T-helper 1 cell treated with Interleukin-12 subunit alpha and Interleukin-12 subunit beta and Interleukin-4 antibody, amounts not matched to agents 30 μg/mL and 1 μg/mL, for 36 hours (primary cell): Measurements from ENCODE around the gene CTCF.

Experiments used
- H3K27ac Mint-ChIP-seq: one replicate; pipeline ENCODE4 v1.8.0; 2021; ENCODE audit warnings: mild to moderate bottlenecking, mixed read lengths
- H3K27me3 Mint-ChIP-seq: one replicate; pipeline ENCODE4 v1.8.0; 2021; ENCODE audit warnings: low read depth, mixed read lengths
- H3K36me3 Mint-ChIP-seq: one replicate; pipeline ENCODE4 v1.8.0; 2021; ENCODE audit warnings: low read depth, mixed read lengths
- H3K4me1 Mint-ChIP-seq: one replicate; pipeline ENCODE4 v1.8.0; 2021; ENCODE audit warnings: low read depth, mixed read lengths
- H3K4me3 Mint-ChIP-seq: one replicate; pipeline ENCODE4 v1.8.0; 2021; ENCODE audit warnings: mild to moderate bottlenecking, moderate library complexity, mixed read lengths
- H3K9me3 Mint-ChIP-seq: one replicate; pipeline ENCODE4 v1.8.0; 2021; ENCODE audit warnings: mixed read lengths

CTCF gene

GRCh38 chr16:67641779-67642708 lies 79.7 kb downstream of the CTCF start:
- Mint-ChIP-seq H3K27ac (peak overlapping the region; percentile 20), H3K9me3 (no peaks in the 10 kb centered on the region), H3K27me3 (no peaks in the 10 kb centered on the region), H3K36me3 (peaks cover 15% of the 10 kb centered on the region), H3K4me1 (peaks cover 9% of the 10 kb centered on the region), H3K4me3 (no peak overlapping the region)

- H3K4me3 Mint-ChIP-seq, result peak overlapping the region; percentile 42
- H3K4me1 Mint-ChIP-seq, result peaks cover 9% of the 10 kb centered on the region
- H3K27ac Mint-ChIP-seq, result peak overlapping the region; percentile 74
- H3K27me3 Mint-ChIP-seq, result no peaks in the 10 kb centered on the region
- peaks cover 8% of the 10 kb centered on the region for H3K36me3 Mint-ChIP-seq
- H3K9me3 Mint-ChIP-seq, result no peaks in the 10 kb centered on the region
Measured at GRCh38 chr16:67644038-67644437, 81.7 kb downstream of the CTCF start.

GRCh38 chr16:67645397-67646121 lies 83.2 kb downstream of the CTCF start:
- Mint-ChIP-seq H3K9me3 (no peaks in the 10 kb centered on the region), H3K36me3 (peaks cover 10% of the 10 kb centered on the region), H3K27me3 (no peaks in the 10 kb centered on the region), H3K27ac (peak overlapping the region; percentile 98), H3K4me3 (peak overlapping the region; percentile 93), H3K4me1 (peaks cover 11% of the 10 kb centered on the region)

GRCh38 chr16:67647111-67647651 lies 84.9 kb downstream of the CTCF start:
- Mint-ChIP-seq H3K27me3 (no peaks in the 10 kb centered on the region), H3K27ac (no peak overlapping the region), H3K4me3 (peak overlapping the region; percentile 74), H3K4me1 (peaks cover 14% of the 10 kb centered on the region), H3K9me3 (no peaks in the 10 kb centered on the region), H3K36me3 (peaks cover 22% of the 10 kb centered on the region)

- Mint-ChIP-seq H3K9me3 (no peaks in the 10 kb centered on the region), H3K27ac (no peak overlapping the region), H3K4me1 (peaks cover 14% of the 10 kb centered on the region), H3K4me3 (no peak overlapping the region), H3K36me3 (peaks cover 22% of the 10 kb centered on the region), H3K27me3 (no peaks in the 10 kb centered on the region)
Measured at GRCh38 chr16:67647681-67648080, 85.4 kb downstream of the CTCF start.

- Mint-ChIP-seq H3K36me3 (peaks cover 22% of the 10 kb centered on the region), H3K27ac (no peak overlapping the region), H3K9me3 (no peaks in the 10 kb centered on the region), H3K27me3 (no peaks in the 10 kb centered on the region), H3K4me3 (no peak overlapping the region), H3K4me1 (peaks cover 14% of the 10 kb centered on the region)
Measured at GRCh38 chr16:67648088-67648763, 85.9 kb downstream of the CTCF start.

- Mint-ChIP-seq H3K27me3 (no peaks in the 10 kb centered on the region), H3K4me1 (peaks cover 14% of the 10 kb centered on the region), H3K36me3 (peaks cover 25% of the 10 kb centered on the region), H3K9me3 (no peaks in the 10 kb centered on the region), H3K4me3 (no peak overlapping the region), H3K27ac (no peak overlapping the region)
Measured at GRCh38 chr16:67648764-67649407, 86.6 kb downstream of the CTCF start.

- H3K27me3 Mint-ChIP-seq, result no peaks in the 10 kb centered on the region
- no peaks in the 10 kb centered on the region for H3K9me3 Mint-ChIP-seq
- H3K4me3 Mint-ChIP-seq, result no peak overlapping the region
- peaks cover 12% of the 10 kb centered on the region for H3K4me1 Mint-ChIP-seq
- peaks cover 25% of the 10 kb centered on the region for H3K36me3 Mint-ChIP-seq
- no peak overlapping the region for H3K27ac Mint-ChIP-seq
Measured at GRCh38 chr16:67649494-67649931, 87.2 kb downstream of the CTCF start.

GRCh38 chr16:67650023-67650422 lies 87.7 kb downstream of the CTCF start:
- H3K27me3 Mint-ChIP-seq, result no peaks in the 10 kb centered on the region
- H3K9me3 Mint-ChIP-seq, result no peaks in the 10 kb centered on the region
- H3K27ac Mint-ChIP-seq, result peak overlapping the region; percentile 10
- peak overlapping the region; percentile 2 for H3K4me3 Mint-ChIP-seq
- H3K4me1 Mint-ChIP-seq, result peaks cover 11% of the 10 kb centered on the region
- peaks cover 25% of the 10 kb centered on the region for H3K36me3 Mint-ChIP-seq

GRCh38 chr16:67651039-67651438 lies 88.7 kb downstream of the CTCF start:
- Mint-ChIP-seq H3K27ac (no peak overlapping the region), H3K9me3 (no peaks in the 10 kb centered on the region), H3K36me3 (peaks cover 30% of the 10 kb centered on the region), H3K4me1 (peaks cover 10% of the 10 kb centered on the region), H3K4me3 (no peak overlapping the region), H3K27me3 (no peaks in the 10 kb centered on the region)

GRCh38 chr16:67651847-67652246 lies 89.5 kb downstream of the CTCF start:
- Mint-ChIP-seq H3K4me1 (peaks cover 7% of the 10 kb centered on the region), H3K27me3 (no peaks in the 10 kb centered on the region), H3K4me3 (peak overlapping the region; percentile 14), H3K36me3 (peaks cover 28% of the 10 kb centered on the region), H3K9me3 (no peaks in the 10 kb centered on the region), H3K27ac (no peak overlapping the region)

- no peak overlapping the region for H3K4me3 Mint-ChIP-seq
- H3K36me3 Mint-ChIP-seq, result peaks cover 28% of the 10 kb centered on the region
- H3K4me1 Mint-ChIP-seq, result peaks cover 7% of the 10 kb centered on the region
- H3K27ac Mint-ChIP-seq, result no peak overlapping the region
- no peaks in the 10 kb centered on the region for H3K9me3 Mint-ChIP-seq
- no peaks in the 10 kb centered on the region for H3K27me3 Mint-ChIP-seq
Measured at GRCh38 chr16:67652578-67653127, 90.3 kb downstream of the CTCF start.

- Mint-ChIP-seq H3K9me3 (no peaks in the 10 kb centered on the region), H3K36me3 (peaks cover 31% of the 10 kb centered on the region), H3K4me1 (peaks cover 7% of the 10 kb centered on the region), H3K27ac (no peak overlapping the region), H3K27me3 (no peaks in the 10 kb centered on the region), H3K4me3 (no peak overlapping the region)
Measured at GRCh38 chr16:67653128-67653788, 90.9 kb downstream of the CTCF start.
